NB4 (cell line): ENCODE measurements around the gene HCN2.

Source experiments
- CTCF ChIP-seq: IDR thresholded peaks from one replicate; pipeline ENCODE4 v1.5.1; 2012; ENCODE audit warnings: low read depth, low read length
- MAX ChIP-seq: IDR thresholded peaks from 2 replicates; pipeline ENCODE4 v1.6.1; 2011; ENCODE audit warnings: low read depth, low read length
- MYC ChIP-seq: IDR thresholded peaks from 2 replicates; pipeline ENCODE4 v1.6.1; 2011; ENCODE audit warnings: low read depth, low read length
- POLR2A ChIP-seq: IDR thresholded peaks from 2 replicates; pipeline ENCODE4 v1.6.1; 2011; ENCODE audit warnings: mild to moderate bottlenecking; ENCODE audit not compliant: insufficient read length; ENCODE audit errors: extremely low read depth

GRCh38 chr19:628168-628567 is 38.5 kb downstream of the HCN2 start:
- TF ChIP-seq CTCF (no peak), POLR2A (no peak), MYC (no peak), MAX (no peak)
